ENCODE measurements around the gene CASTOR1.

CASTOR1 gene

GRCh38 chr22:30244066-30244465, 45.2 kb downstream of the CASTOR1 start:
- DNase-seq = no peak

- no peak for DNase-seq
These were observed 45.6 kb downstream of the CASTOR1 start for GRCh38 chr22:30243661-30244060.

- DNase-seq = no peak
These were observed 47.5 kb downstream of the CASTOR1 start for GRCh38 chr22:30241576-30242371.

GRCh38 chr22:30240541-30241417, 48.5 kb downstream of the CASTOR1 start:
- no peak for DNase-seq

- DNase-seq = no peak
These were observed 49.6 kb downstream of the CASTOR1 start for GRCh38 chr22:30239488-30240405.

- DNase-seq = no peak
These were observed 50.4 kb downstream of the CASTOR1 start for GRCh38 chr22:30238661-30239487.

GRCh38 chr22:30238136-30238535, 51.2 kb downstream of the CASTOR1 start:
- DNase-seq = no peak

- DNase-seq = no peak
These were observed 52.4 kb downstream of the CASTOR1 start for GRCh38 chr22:30236875-30237274.

GRCh38 chr22:30235687-30236170, 53.6 kb downstream of the CASTOR1 start:
- DNase-seq = peak; percentile 23

Measured in NCI-H2029 (cell line).